ENCODE results near the gene TSPAN16. TPM values are rescaled to one million over a fixed set of nuclear protein-coding genes. Genes with fewer than 3 reads are reported as not detected.
"Not testable (repeated sequence)": the region's sequence is repeated elsewhere in the genome, so short reads cannot be mapped to it uniquely, and the experiment has no call there.

The TSPAN16 gene
- polyA plus RNA-seq, 4 donors, result not detected

GRCh38 chr19:11339254-11340098 is 43.5 kb downstream of the TSPAN16 start, which contains the start of gene RAB3D:
Gene RAB3D (minus strand): TSS chr19:11339657. CDS start chr19:11337399, 2,258 bp downstream.
- 2 to 6% (median 4%) methylated on average over 48 to 53 of the region's 53 CpGs for WGBS, 3 donors
- H3K4me1 ChIP-seq (ENCODE audit: control insufficient read depth in 3 of 3, insufficient read depth in 2 of 3, low read depth in 1 of 3, low read length in 2 of 3), result peaks cover 4 to 31% (median 5%) of the 10 kb centered on the region in 3 donors
- peak within 1 kb of the TSS; percentile 24 to 93 (median 66) for H3K27ac ChIP-seq (ENCODE audit: low read depth in 1 of 3, low read length in 2 of 3)
- H3K27me3 ChIP-seq (ENCODE audit: control insufficient read depth in 3 of 3, insufficient read depth in 3 of 3, low read length in 3 of 3), result no peaks in the 10 kb centered on the region
- FAIRE-seq (no peak), DNase-seq (peak; percentile 89 to 95)
- peak within 1 kb of the TSS; percentile 59 to 85 (median 81) for H3K4me3 ChIP-seq (ENCODE audit: low read depth in 1 of 3, low read length in 3 of 3)
- peaks cover 0 to 3% of the 10 kb centered on the region in 2 donors for H3K9me3 ChIP-seq (ENCODE audit: control insufficient read depth in 2 of 2, insufficient read depth in 1 of 2, low read depth in 1 of 2, low read length in 1 of 2)
- H3K36me3 ChIP-seq (ENCODE audit: control insufficient read depth in 3 of 3, insufficient read depth in 2 of 3, low read depth in 1 of 3, low read length in 3 of 3), result peaks cover 0 to 61% (median 2%) of the 10 kb centered on the region in 3 donors

DNA sequence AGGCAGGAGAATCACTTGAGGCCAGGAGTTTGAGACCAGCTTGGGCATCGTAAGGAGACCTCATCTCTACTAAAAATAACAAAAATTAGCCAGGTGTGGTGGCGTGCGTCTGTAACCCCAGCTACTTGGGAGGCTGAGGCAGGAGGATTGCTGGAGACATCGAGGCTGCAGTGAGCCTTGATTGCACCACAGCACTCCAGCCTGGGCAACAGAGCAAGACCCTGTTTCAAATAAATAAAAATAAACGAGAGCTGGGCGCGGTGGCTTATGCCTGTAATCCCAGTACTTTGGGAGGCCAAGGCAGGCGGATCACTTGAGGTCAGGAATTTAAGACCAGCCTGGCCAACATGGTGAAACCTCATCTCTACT is 44.1 kb downstream of the TSPAN16 start:
- not testable (repeated sequence) for FAIRE-seq; DNase-seq; H3K27me3 ChIP-seq (ENCODE audit: control insufficient read depth in 3 of 3, insufficient read depth in 3 of 3, low read length in 3 of 3); H3K9me3 ChIP-seq (ENCODE audit: control insufficient read depth in 2 of 2, insufficient read depth in 1 of 2, low read depth in 1 of 2, low read length in 1 of 2)
- 75 to 83% (median 79%) methylated on average over 8 of the region's 8 CpGs for WGBS, 3 donors
- Histone ChIP-seq H3K4me3 (ENCODE audit: low read depth in 1 of 3, low read length in 3 of 3) (peak overlapping the region in 1 of 3 donors; percentile 81), H3K27ac (ENCODE audit: low read depth in 1 of 3, low read length in 2 of 3) (peak overlapping the region in 2 of 3 donors; percentile 28 to 58), H3K4me1 (ENCODE audit: control insufficient read depth in 3 of 3, insufficient read depth in 2 of 3, low read depth in 1 of 3, low read length in 2 of 3) (peaks cover 4 to 35% (median 5%) of the 10 kb centered on the region in 3 donors), H3K36me3 (ENCODE audit: control insufficient read depth in 3 of 3, insufficient read depth in 2 of 3, low read depth in 1 of 3, low read length in 3 of 3) (peaks cover 0 to 55% (median 2%) of the 10 kb centered on the region in 3 donors)

- no peak overlapping the region for H3K4me3 ChIP-seq (ENCODE audit: low read depth in 1 of 3, low read length in 3 of 3)
- WGBS, 3 donors, result 90 to 92% (median 90%) methylated on average over 3 of the region's 3 CpGs
- no peak overlapping the region for H3K27ac ChIP-seq (ENCODE audit: low read depth in 1 of 3, low read length in 2 of 3)
- DNase-seq, result no peak
- H3K4me1 ChIP-seq (ENCODE audit: control insufficient read depth in 3 of 3, insufficient read depth in 2 of 3, low read depth in 1 of 3, low read length in 2 of 3), result peaks cover 5 to 36% (median 8%) of the 10 kb centered on the region in 3 donors
- H3K27me3 ChIP-seq (ENCODE audit: control insufficient read depth in 3 of 3, insufficient read depth in 3 of 3, low read length in 3 of 3), result no peaks in the 10 kb centered on the region
- peaks cover 0 to 3% of the 10 kb centered on the region in 2 donors for H3K9me3 ChIP-seq (ENCODE audit: control insufficient read depth in 2 of 2, insufficient read depth in 1 of 2, low read depth in 1 of 2, low read length in 1 of 2)
- peaks cover 0 to 32% (median 0%) of the 10 kb centered on the region in 3 donors for H3K36me3 ChIP-seq (ENCODE audit: control insufficient read depth in 3 of 3, insufficient read depth in 2 of 3, low read depth in 1 of 3, low read length in 3 of 3)
- FAIRE-seq, result no peak
Measured at GRCh38 chr19:11342429-11342828, 46.5 kb downstream of the TSPAN16 start.

GRCh38 chr19:11345122-11345803 is 49.3 kb downstream of the TSPAN16 start:
- Histone ChIP-seq H3K4me3 (ENCODE audit: low read depth in 1 of 3, low read length in 3 of 3) (peak overlapping the region; percentile 64 to 92 (median 67)), H3K27ac (ENCODE audit: low read depth in 1 of 3, low read length in 2 of 3) (peak overlapping the region; percentile 59 to 86 (median 84)), H3K36me3 (ENCODE audit: control insufficient read depth in 3 of 3, insufficient read depth in 2 of 3, low read depth in 1 of 3, low read length in 3 of 3) (peaks cover 0 to 29% (median 0%) of the 10 kb centered on the region in 3 donors), H3K4me1 (ENCODE audit: control insufficient read depth in 3 of 3, insufficient read depth in 2 of 3, low read depth in 1 of 3, low read length in 2 of 3) (peaks cover 4 to 31% (median 5%) of the 10 kb centered on the region in 3 donors), H3K9me3 (ENCODE audit: control insufficient read depth in 2 of 2, insufficient read depth in 1 of 2, low read depth in 1 of 2, low read length in 1 of 2) (peaks cover 0 to 11% of the 10 kb centered on the region in 2 donors), H3K27me3 (ENCODE audit: control insufficient read depth in 3 of 3, insufficient read depth in 3 of 3, low read length in 3 of 3) (no peaks in the 10 kb centered on the region)
- FAIRE-seq, result no peak
- DNase-seq, result peak; percentile 33 to 47
- WGBS, 3 donors, result 18 to 41% (median 38%) methylated on average over 15 of the region's 15 CpGs

- Histone ChIP-seq H3K9me3 (ENCODE audit: control insufficient read depth in 2 of 2, insufficient read depth in 1 of 2, low read depth in 1 of 2, low read length in 1 of 2) (peaks cover 0 to 10% of the 10 kb centered on the region in 2 donors), H3K27me3 (ENCODE audit: control insufficient read depth in 3 of 3, insufficient read depth in 3 of 3, low read length in 3 of 3) (no peaks in the 10 kb centered on the region), H3K4me3 (ENCODE audit: low read depth in 1 of 3, low read length in 3 of 3) (peak within 1 kb of the TSS; percentile 64 to 92 (median 67)), H3K27ac (ENCODE audit: low read depth in 1 of 3, low read length in 2 of 3) (peak within 1 kb of the TSS; percentile 59 to 88 (median 86)), H3K36me3 (ENCODE audit: control insufficient read depth in 3 of 3, insufficient read depth in 2 of 3, low read depth in 1 of 3, low read length in 3 of 3) (peaks cover 0 to 25% (median 0%) of the 10 kb centered on the region in 3 donors), H3K4me1 (ENCODE audit: control insufficient read depth in 3 of 3, insufficient read depth in 2 of 3, low read depth in 1 of 3, low read length in 2 of 3) (peaks cover 4 to 31% (median 5%) of the 10 kb centered on the region in 3 donors)
- peak; percentile 99 for DNase-seq
- peak; percentile 82 for FAIRE-seq
- WGBS, 3 donors, result 0% methylated on average over 46 to 50 of the region's 50 CpGs
Measured at GRCh38 chr19:11346104-11346940, 50.4 kb downstream of the TSPAN16 start, which contains the start of the genes CCDC159 and TMEM205. Gene CCDC159 (plus strand): TSS chr19:11346519. CDS start chr19:11346607, 88 bp downstream. Gene TMEM205 (minus strand): TSS chr19:11346268. CDS start chr19:11345619, 649 bp downstream.

DNA sequence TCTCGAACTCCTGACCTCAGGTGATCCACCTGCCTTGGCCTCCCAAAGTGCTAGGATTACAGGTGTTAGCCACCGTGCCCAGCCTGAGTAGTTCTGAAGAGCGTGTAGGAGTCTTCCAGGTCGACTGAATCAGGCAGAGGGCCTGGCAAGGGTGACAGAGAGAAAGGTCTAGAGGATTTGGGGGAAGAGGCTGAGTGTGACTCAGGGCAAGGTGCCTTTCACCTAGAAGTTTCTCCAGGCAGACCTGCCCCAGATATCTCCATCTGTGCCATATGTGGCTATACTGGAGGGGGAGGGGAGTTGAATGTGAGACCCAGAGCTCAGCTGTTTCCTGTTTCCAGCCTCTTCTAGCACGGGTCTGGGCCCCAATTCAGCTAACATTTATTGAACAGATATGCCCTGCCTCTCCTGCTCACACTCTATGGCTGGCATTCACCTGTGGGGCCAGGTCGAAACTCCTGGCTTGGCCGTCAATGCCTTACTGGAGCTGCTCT is 51.6 kb downstream of the TSPAN16 start:
- Histone ChIP-seq H3K4me3 (ENCODE audit: low read depth in 1 of 3, low read length in 3 of 3) (no peak overlapping the region), H3K36me3 (ENCODE audit: control insufficient read depth in 3 of 3, insufficient read depth in 2 of 3, low read depth in 1 of 3, low read length in 3 of 3) (peaks cover 0 to 15% (median 0%) of the 10 kb centered on the region in 3 donors), H3K4me1 (ENCODE audit: control insufficient read depth in 3 of 3, insufficient read depth in 2 of 3, low read depth in 1 of 3, low read length in 2 of 3) (peaks cover 4 to 31% (median 5%) of the 10 kb centered on the region in 3 donors), H3K27ac (ENCODE audit: low read depth in 1 of 3, low read length in 2 of 3) (no peak overlapping the region), H3K27me3 (ENCODE audit: control insufficient read depth in 3 of 3, insufficient read depth in 3 of 3, low read length in 3 of 3) (no peaks in the 10 kb centered on the region), H3K9me3 (ENCODE audit: control insufficient read depth in 2 of 2, insufficient read depth in 1 of 2, low read depth in 1 of 2, low read length in 1 of 2) (peaks cover 0 to 8% of the 10 kb centered on the region in 2 donors)
- DNase-seq, result no peak
- 71 to 77% (median 73%) methylated on average over 6 to 7 of the region's 7 CpGs for WGBS, 3 donors
- no peak for FAIRE-seq

DNA sequence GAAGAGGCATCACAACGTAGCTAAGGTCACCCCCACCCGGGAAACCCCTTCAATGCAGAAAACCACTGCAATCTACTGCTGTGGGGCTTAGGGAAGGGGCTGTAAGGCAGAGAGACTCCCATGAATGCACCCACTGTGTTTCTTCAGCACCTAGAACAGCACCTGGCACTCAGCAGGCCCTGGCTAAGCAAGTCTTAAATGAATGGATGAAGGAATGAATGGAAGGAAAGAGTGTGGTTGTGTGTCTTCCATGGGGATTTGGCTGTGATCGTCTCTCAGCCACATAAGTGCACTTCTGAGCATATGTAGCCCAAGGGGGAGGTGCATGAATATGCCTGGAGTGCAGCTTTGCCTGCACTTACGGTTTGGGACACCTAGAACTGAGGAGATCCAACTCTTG is 53.2 kb downstream of the TSPAN16 start:
- DNase-seq (no peak), FAIRE-seq (no peak)
- peaks cover 0 to 7% (median 0%) of the 10 kb centered on the region in 3 donors for H3K36me3 ChIP-seq (ENCODE audit: control insufficient read depth in 3 of 3, insufficient read depth in 2 of 3, low read depth in 1 of 3, low read length in 3 of 3)
- peaks cover 0 to 8% of the 10 kb centered on the region in 2 donors for H3K9me3 ChIP-seq (ENCODE audit: control insufficient read depth in 2 of 2, insufficient read depth in 1 of 2, low read depth in 1 of 2, low read length in 1 of 2)
- no peak overlapping the region for H3K4me3 ChIP-seq (ENCODE audit: low read depth in 1 of 3, low read length in 3 of 3)
- no peak overlapping the region for H3K27ac ChIP-seq (ENCODE audit: low read depth in 1 of 3, low read length in 2 of 3)
- no peaks in the 10 kb centered on the region for H3K27me3 ChIP-seq (ENCODE audit: control insufficient read depth in 3 of 3, insufficient read depth in 3 of 3, low read length in 3 of 3)
- peaks cover 0 to 16% (median 4%) of the 10 kb centered on the region in 3 donors for H3K4me1 ChIP-seq (ENCODE audit: control insufficient read depth in 3 of 3, insufficient read depth in 2 of 3, low read depth in 1 of 3, low read length in 2 of 3)
- 90 to 91% (median 90%) methylated on average over 4 of the region's 4 CpGs for WGBS, 3 donors

Measured in small intestine (tissue), 7 donors.